C4-2B (cell line): ENCODE data around the gene KCNQ1.

Experiments
- CTCF ChIP-seq: fragments of 450-650 bp; conservative IDR thresholded peaks from 2 replicates; pipeline ENCODE4 v1.5.1; 2017; ENCODE audit warnings: mild to moderate bottlenecking
- ZFX ChIP-seq: fragments of 450-650 bp; IDR thresholded peaks from 2 replicates; pipeline ENCODE4 v1.6.1; 2017

DNA sequence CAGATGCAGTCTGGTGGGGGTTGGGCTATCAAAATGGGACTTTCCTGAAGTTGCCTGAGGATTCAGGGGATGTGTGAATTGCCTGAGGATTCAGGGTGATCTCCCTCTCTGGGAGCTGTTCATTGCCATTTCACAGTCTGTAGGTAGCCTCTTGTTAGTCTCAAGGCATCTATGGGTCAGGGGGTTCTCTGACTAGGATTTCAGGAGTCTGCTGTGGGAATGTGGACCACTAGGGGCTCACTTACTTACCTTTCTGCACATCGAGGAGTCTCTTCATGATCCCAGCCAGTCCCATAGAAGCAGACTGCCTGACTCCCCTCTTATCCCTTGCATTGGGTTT, 200.9 kb downstream of the KCNQ1 start:
- TF ChIP-seq CTCF (no peak), ZFX (no peak)
